ENCODE results near the gene ENO4.

ENO4 gene

GRCh38 chr10:116828116-116828515 is 21.2 kb upstream of the ENO4 start:
- no peak for DNase-seq (ENCODE audit: low read depth)
- no peak overlapping the region for H3K4me3 ChIP-seq (ENCODE audit: control insufficient read depth, low read depth, low read length)
- no peak for TF ChIP-seq CTCF (conservative IDR thresholded peaks at IDR 0.05; ENCODE audit: control insufficient read depth, insufficient read depth, low read depth, low read length)

GRCh38 chr10:116829711-116830110 is 19.6 kb upstream of the ENO4 start:
- H3K4me3 ChIP-seq (ENCODE audit: control insufficient read depth, low read depth, low read length): no peak overlapping the region
- DNase-seq (ENCODE audit: low read depth): no peak
- no peak for TF ChIP-seq CTCF (conservative IDR thresholded peaks at IDR 0.05; ENCODE audit: control insufficient read depth, insufficient read depth, low read depth, low read length)

GRCh38 chr10:116831086-116831485 is 18.2 kb upstream of the ENO4 start:
- DNase-seq (ENCODE audit: low read depth): no peak
- no peak for TF ChIP-seq CTCF (conservative IDR thresholded peaks at IDR 0.05; ENCODE audit: control insufficient read depth, insufficient read depth, low read depth, low read length)
- no peak overlapping the region for H3K4me3 ChIP-seq (ENCODE audit: control insufficient read depth, low read depth, low read length)

- no peak for DNase-seq (ENCODE audit: low read depth)
- no peak overlapping the region for H3K4me3 ChIP-seq (ENCODE audit: control insufficient read depth, low read depth, low read length)
- TF ChIP-seq CTCF (conservative IDR thresholded peaks at IDR 0.05; ENCODE audit: control insufficient read depth, insufficient read depth, low read depth, low read length): no peak
Observed at GRCh38 chr10:116831790-116832189, 17.5 kb upstream of the ENO4 start.

GRCh38 chr10:116833986-116834985 is 15.0 kb upstream of the ENO4 start:
- H3K4me3 ChIP-seq (ENCODE audit: control insufficient read depth, low read depth, low read length): no peak overlapping the region
- TF ChIP-seq CTCF (conservative IDR thresholded peaks at IDR 0.05; ENCODE audit: control insufficient read depth, insufficient read depth, low read depth, low read length): no peak
- DNase-seq (ENCODE audit: low read depth): no peak

GRCh38 chr10:116835658-116836057 is 13.6 kb upstream of the ENO4 start:
- no peak overlapping the region for H3K4me3 ChIP-seq (ENCODE audit: control insufficient read depth, low read depth, low read length)
- DNase-seq (ENCODE audit: low read depth): no peak
- no peak for TF ChIP-seq CTCF (conservative IDR thresholded peaks at IDR 0.05; ENCODE audit: control insufficient read depth, insufficient read depth, low read depth, low read length)
